NCI-H748 treated with DMSO at 0.1 percent for 48 hours (cell line): Measurements from ENCODE around the gene DTL.
"Not testable (repeated sequence)": the region's sequence is repeated elsewhere in the genome, so short reads cannot be mapped to it uniquely, and the experiment has no call there.

Source experiments
- DNase-seq: peaks from one replicate; lab custom pipeline; 2025; lab: John Stamatoyannopoulos, UW

DTL gene, protein sequence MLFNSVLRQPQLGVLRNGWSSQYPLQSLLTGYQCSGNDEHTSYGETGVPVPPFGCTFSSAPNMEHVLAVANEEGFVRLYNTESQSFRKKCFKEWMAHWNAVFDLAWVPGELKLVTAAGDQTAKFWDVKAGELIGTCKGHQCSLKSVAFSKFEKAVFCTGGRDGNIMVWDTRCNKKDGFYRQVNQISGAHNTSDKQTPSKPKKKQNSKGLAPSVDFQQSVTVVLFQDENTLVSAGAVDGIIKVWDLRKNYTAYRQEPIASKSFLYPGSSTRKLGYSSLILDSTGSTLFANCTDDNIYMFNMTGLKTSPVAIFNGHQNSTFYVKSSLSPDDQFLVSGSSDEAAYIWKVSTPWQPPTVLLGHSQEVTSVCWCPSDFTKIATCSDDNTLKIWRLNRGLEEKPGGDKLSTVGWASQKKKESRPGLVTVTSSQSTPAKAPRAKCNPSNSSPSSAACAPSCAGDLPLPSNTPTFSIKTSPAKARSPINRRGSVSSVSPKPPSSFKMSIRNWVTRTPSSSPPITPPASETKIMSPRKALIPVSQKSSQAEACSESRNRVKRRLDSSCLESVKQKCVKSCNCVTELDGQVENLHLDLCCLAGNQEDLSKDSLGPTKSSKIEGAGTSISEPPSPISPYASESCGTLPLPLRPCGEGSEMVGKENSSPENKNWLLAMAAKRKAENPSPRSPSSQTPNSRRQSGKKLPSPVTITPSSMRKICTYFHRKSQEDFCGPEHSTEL

DNA sequence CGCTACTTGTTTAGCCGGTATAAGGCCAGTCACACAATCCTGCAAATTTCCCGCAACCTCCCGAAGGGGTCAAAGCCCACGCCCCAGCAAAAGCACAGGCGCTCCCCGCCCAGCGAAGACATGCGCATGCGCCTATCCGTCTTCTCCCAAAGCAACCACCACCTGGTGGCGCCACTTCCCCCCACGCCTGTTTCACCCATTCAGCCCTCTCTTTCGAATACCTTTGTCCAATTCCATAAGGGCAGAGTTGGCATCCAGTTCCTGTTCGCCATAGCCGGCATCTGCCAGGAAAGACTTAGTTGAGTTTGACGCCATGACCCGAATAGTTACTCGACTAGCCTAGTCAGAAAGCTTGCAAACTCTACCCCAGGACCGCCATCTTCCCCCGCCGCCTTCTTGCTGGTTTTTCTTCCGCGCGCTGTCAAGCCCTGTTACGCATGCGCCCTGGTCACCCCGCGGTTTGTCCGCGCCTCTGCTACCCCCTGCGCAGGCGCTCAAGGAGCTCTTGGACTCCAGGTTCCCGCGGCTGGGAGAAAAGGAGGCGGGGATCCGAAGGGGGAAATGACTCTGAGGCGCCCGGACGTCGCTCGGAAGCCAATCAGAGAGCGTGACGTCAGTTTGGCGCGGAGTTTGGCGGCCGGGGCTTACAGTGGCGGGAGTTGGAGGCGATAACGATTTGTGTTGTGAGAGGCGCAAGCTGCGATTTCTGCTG is at the start of gene DTL, which contains the start of gene INTS7:
DTL (plus strand) TSS at position 626 of the 712 bp plus-strand sequence. CDS start 143 bp downstream, outside the sequence.
INTS7 (minus strand) TSS at position 435 of the 712 bp plus-strand sequence; CDS start at position 315, 120 bp downstream.
- peak; percentile 96 for DNase-seq

DNA sequence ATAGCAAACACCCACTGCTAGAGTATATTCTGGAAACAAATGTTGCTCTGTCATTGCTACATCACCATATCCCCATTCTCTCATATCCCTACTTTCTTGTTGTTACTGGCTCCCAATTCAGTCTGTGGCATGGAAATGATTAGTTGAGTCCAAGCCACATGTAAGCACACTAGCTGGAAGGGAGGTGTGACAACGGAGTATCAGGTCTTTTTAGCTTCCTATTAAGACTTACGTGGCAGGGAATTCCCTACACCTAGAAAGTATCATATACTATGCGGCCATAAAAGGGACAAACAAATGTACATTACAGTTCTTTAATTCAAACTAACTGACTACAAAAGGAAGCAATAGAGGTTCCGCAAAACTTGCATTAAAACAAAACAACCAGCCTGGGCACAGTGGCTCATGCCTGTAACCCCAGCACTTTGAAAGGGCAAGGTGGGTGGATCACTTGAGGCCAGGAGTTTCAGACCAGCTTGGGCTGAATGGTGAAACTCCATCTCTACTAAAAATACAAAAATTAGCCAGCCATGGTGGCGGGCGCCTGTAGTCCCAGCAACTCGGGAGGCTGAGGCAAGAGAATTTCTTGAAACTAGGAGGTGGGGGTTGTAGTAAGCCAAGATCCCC is 48.8 kb upstream of the DTL start:
- DNase-seq, result no peak

DNA sequence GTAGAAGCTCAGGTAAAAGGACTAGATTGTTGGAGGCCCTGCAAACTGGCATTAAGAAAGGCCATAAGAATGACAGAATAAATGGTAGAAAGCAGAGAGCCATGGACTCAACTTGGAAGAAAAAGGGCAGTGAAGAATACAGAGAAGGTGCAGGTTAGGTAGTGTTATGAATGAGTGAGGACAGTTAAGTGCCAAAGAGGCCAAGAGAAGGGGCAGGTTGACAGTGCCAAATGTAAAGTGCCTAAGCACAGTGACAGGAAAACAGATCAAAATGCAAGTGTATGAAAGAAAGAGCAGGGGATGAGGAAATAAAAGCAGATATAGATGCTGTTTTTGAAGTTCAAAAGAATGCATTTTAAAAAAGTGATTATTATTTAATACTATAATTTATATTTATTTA is 43.9 kb upstream of the DTL start:
- DNase-seq, result no peak

DNA sequence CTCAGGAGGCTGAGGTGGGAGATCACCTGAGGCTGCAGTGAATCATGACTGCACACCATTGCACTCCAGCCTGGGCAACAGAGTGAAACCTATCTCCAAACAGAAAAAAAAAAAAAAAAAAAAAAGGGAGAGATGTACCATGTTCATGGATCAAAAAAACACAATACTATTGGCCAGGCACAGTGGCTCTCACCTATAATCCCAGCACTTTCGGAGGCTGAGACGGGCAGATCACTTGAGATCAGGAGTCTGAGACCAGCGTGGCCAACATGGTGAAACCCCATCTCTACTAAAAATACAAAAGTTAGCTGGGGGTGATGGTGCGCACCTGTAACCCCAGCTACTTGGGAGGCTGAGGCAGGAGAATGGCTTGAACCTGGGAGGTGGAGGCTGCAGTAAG is 38.1 kb upstream of the DTL start:
- DNase-seq, result not testable (repeated sequence)

DNA sequence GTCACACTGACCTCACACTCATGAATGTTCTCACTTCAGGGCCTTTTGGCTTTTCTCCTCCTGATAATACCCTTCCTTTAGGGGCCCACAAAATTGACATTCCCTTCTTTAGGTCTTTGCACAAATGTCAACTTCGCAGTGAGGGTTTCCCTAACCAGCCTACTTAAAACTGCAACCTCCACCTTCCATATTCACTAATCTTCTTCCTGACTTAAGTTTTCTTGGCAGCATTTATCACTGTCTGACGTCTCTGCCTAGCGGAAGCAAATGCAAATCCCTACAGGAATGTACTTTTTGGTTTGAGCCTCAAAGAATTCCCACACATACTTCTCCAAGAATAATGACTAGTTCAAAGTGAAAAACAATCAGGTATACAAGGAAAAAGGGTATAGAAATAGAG is 33.0 kb upstream of the DTL start:
- no peak for DNase-seq

DNA sequence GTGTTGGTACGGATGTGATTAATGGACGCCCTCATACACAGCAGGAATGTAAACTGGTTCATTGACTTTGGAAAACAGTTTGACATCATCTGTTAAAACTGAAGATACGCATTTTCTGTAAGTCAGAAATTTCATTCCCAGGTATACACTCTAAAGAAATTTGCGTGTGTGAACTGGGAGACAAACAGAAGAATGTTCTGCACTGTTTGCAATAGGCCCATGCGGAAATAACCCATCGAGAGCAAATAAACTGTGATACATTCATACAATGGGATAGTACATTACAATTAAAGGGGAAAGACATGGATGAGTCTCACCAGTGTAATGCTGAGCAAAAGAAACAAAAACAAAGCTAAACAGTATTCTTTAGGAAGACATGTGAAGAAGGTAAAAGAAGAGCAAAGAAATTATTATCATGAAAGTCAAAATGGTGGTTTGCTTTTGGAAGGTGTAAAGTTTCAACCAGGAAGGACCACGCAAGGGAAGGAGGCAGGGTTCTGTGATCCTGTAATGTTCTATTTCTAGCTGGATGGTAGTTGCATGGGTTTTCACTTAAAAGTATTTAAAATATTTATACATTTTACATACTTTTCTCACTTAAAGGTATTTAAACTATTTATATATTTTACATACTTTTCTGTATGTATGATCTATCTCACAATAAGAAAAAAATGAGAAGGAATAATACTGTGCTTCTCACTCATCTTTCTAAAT is 30.5 kb upstream of the DTL start:
- DNase-seq, result no peak

DNA sequence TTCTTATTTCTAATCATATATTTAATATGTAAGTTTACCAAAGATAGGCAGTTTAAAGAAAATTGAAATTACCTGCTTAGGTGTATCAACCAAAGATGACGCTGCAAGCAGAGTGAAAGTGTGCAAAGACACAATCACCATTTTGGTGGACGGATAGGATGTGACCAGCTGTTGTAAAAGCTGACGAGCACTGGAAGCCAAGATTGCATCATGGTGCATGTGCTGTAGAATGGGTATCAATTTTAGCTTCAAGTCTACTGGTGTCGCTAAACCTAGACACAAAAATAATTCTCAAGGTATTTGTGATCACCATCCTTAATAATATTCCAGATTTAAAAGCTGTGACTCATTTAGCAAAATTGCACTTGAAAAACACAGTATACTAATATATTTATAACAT is 28.4 kb upstream of the DTL start:
- DNase-seq, result no peak

DNA sequence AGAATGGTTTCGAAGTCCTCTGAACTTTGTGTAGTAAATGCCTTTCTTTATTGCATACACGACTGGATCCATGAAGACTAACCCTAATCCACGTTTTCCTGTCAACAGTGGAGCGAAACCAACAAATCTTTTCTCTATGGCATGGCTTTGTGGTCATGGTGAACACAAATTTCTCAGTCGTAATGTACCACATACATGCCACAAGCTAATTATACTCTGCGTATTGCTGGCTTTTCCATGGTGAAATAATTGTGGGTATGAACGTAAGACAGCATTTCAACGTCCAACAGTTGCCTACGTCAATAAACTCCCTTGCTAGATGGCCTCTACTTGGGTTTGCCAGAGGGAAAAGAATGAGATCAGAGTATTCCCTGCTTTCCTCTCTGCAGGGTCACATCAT is 27.7 kb upstream of the DTL start:
- no peak for DNase-seq

DNA sequence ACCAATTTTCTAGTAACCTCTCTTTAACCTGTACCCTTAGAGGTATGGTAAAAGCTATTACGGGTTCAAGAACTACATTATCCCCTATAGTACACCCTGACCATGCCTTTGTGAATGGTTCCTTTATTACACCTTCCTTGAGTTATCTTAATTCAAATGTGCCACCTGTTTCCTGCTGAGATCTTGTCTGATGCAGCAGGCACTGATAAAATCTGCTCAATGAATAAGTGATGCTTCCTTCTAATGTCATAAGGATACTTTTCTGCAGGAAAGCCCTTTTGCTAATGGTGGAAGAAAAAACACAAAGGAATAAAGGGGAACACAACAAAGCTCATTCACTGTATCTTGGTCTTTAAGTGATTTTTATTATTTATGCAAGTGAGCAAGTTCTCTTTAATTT is 26.0 kb upstream of the DTL start:
- no peak for DNase-seq

DNA sequence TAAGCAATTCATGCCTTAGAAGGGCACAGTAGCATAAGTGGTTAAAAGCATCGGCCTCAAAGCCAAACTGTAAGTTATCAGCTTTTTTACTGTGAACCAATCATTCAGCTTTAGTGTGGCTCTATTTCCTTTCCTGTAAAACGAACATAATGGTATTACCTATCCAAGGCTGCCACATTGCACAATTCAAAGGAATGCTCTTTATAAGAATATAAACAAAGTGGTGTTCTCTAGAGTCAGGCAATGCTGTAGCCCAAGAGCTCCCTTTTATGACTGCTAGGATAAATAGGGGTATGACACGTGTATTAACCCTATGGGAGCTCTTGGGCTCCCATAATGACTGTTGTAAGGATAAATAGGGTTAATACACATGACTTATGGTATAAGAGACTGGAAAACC is 25.5 kb upstream of the DTL start:
- no peak for DNase-seq

DNA sequence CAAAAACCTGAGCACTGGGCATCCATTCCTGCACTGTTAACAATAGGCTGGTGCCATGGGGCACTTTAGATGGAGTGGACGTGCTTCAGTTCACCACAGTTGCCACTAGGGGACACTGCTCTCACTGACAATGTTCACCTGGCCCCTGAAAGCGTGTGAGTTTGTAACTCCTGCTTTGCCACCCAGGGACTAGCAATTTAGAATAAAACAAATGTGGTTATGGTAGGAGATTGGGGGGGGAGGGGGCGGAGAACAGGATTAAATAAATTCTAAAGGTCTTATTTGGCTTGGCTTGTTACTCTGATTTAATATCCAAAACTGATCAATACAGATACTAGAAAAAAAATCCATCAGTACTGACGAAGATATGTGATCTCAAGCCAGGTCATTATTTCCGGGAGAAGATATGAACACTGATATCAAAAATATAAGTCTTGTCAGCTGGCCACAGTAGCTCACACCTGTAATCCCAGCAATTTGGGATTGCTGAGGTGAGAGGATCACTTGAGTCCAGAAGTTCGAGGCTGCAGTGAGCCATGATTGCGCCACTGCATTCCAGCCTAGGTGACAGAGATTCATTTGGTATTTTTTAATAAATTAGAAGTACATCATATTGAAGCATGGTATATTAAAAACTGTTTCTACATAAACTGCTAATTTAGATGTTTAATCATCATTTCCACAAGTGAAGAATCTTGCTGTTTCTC is 23.4 kb upstream of the DTL start:
- DNase-seq, result peak; percentile 31

DNA sequence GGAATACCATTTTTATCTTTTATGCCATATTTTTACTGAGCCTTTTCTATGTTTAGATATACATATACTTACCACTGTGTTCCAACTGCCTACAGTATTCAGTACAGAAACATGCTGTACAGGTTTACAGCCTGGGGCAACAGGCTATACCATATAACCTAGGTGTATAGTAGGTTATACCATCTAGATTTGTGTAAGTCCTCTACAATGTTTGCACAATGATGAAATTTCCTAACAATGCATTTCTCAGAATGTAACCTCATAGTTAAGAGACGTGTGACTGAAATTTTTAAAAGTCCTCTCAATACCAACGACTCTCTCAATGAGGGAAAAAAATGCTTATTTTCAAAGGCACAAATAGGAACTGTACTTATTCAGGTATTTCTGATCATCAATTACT is 21.9 kb upstream of the DTL start:
- no peak for DNase-seq

DNA sequence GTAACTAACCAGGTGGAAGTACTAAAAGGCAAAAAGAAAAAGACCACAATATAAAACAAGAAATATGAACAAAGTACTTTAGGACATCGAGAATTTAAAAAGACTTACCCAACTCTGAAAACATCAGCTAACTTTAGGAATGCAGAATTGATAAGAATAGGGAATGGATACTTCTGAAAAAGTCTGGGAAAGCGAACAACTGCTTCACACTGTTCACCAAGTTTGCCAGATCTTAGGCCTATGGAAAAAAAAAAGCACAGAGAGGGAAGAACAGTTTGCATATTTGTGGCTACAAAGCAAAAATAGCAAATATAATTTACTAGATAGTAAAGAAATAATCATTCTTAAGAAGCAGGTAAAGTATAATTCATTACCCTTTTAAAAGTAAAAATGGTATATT is 14.6 kb upstream of the DTL start:
- no peak for DNase-seq

DNA sequence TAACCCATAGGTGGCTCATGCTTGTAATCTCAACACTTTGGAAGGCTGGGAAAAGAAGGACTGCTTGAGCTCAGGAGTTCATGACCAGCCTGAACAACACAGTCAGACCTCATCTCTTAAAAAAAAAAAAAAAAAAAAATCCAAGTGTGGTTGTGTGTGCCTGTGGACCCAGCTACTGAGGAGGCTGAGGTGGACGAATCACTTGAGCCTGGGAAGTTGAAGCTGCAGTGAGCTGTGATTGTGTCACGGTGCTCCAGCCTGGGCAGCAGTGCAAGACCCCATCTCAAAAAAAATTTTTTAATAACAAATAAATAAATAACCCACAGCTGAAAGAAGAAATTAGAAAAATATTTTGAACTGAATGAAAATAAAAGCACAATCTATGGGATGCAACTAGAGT is 14.0 kb upstream of the DTL start:
- no peak for DNase-seq

DNA sequence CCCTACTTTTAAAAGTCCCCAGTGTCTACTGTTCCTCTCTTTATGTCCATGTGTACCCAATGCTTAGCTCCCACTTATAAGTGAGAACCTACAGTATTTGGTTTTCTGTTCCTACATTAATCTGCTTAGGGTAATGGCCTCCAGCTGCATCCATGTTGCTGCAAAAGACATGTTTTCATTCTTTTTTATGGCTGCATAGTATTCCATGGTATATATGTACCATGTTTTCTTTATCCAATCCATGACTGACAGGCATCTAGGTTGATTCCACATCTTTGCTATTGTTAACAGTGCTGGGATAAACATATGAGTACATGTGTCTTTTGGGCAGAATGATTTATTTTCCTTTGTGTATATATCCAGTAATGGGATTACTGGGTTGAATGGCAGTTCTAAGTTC is 12.6 kb upstream of the DTL start:
- not testable (repeated sequence) for DNase-seq

DNA sequence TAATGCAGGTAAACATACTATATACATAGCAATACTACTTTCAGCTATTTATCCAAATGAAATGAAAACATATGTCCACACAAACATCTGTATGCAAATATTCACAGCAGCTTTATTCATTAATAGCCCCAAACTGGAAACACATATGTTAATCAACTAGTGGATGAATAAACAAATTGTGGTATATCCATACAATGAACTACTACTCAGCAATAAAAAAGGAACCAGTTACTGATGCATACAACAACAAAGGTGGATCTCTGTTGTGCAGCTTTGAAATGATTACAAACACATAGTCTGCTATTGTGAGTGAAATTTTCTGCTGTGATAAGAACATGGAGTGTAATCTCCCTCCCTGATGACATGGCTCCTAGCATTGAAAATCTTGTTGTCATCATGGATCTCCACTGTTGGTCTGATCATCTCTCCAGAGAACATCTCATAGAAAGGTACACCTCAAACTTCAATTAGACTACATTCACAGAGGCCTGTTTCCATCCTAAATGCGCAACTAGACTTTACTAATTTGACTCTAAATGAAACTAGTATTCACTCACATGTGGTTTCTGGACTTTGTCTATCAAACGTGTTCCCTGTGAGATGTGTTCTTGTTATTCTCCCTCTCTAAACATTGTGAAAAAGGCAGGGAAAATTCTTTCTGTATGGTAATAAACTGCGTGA is 10.9 kb upstream of the DTL start:
- no peak for DNase-seq

DNA sequence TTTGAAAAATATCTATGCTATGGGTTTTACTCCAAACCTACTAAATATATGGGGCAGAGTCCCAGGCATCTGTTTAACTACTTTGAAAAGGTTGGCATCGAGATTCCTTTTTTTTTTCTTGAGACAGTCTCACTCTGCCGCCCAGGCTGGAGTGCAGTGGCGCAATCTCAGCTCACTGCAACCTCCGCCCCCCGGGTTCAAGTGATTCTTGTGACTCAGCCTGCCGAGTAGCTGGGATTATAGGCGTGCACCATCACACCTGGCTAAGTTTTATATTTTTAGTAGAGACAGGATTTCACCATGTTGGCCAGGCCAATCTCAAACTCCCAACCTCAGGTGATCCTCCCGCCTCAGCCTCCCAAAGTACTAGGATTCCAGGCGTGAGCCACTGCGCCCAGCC is 7.8 kb upstream of the DTL start:
- not testable (repeated sequence) for DNase-seq

DNA sequence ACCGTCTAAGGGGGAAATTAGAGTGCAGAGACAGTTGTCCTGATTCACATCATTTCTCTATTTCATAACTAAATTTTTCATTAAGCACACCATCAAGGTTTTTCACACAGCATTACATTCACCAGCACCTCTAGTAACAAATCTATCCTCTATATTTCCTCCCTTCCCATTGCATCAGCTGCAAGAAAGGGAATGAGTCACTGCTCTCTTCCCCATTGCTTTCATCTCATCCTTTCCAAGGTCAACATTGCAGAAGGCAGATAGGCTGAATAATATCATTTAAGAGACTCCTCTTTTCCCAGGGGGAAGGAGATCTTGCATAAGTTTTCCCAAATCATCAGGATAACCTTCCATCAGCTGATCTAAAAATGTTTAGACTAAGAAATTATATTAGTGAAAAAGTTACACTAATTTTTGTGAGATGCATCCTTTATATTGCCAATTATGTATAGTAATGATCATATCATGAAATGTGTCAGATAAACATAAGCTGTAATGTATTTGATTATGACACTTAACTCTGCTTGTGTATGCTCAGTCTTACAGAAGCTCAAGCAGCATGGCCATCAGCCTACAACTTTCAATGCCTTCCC is 4.5 kb upstream of the DTL start:
- DNase-seq, result no peak

DNA sequence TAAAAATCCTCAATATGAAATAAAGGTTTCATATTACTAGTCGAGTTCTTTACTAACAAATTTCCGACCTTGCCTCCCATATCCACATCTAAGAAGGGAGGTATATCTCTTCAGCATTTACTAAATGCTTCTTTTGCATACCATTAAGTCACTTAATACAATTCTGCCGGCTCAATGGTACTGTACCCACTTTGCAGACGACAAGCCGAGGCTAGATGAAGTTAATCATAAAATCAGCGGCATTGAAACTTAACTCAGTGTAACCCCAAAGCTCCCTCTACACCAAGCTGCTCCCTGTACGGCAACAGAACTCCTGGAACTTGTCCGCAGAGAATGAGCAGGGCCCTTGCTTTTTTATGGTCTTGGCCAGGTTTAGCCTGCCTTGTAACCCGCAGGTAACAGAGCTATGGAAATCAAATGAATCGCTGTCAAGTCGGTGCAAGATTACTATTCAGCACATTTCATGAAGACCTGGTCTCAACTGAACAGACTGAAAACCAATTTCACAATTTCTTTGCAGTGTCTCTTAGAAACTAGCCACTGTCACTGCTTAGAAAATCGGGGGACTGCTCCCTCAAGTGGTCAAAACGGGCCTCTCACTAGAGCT is 929 bp upstream of the DTL start:
- DNase-seq, result no peak
